ENCODE data around the gene MTMR3. TPM values are rescaled to one million over a fixed set of nuclear protein-coding genes. Genes with fewer than 3 reads are reported as not detected.

Gene MTMR3
- polyA plus RNA-seq, 1 of the 3 experiments (the other 2 are of a cell fraction) = 20.4 TPM

- no peak for TF ChIP-seq CTCF (IDR thresholded peaks at IDR 0.05)
Observed at GRCh38 chr22:30074994-30075393, 192.0 kb downstream of the MTMR3 start (continued).

- WGBS (ENCODE audit: low lambda C conversion rate) = 64% methylated on average over 3 of the region's 3 CpGs
- Histone ChIP-seq H3K36me3 (replicated peaks in 1 of 2; ENCODE audit: control insufficient read depth in 1 of 2, insufficient read depth in 2 of 2, low read length in 1 of 2) (no peaks in the 10 kb centered on the region), H3K27me3 (ENCODE audit: insufficient read depth) (peaks cover 21% of the 10 kb centered on the region; the same call in 1 of the 2 replicates), H3K27ac (ENCODE audit: low read depth in 2 of 2, low read length in 1 of 2) (no peak overlapping the region), H3F3A (replicated peaks; ENCODE audit: insufficient read depth) (no peaks in the 10 kb centered on the region), H3K4me3 (ENCODE audit: low read depth in 2 of 2, low read length in 1 of 2) (no peak overlapping the region), H3K9me2 (no peaks in the 10 kb centered on the region), H3K4me1 (ENCODE audit: control insufficient read depth in 1 of 2, insufficient read depth in 2 of 2, low read depth in 1 of 2, low read length in 1 of 2) (peaks cover 0 to 2% of the 10 kb centered on the region in 2 experiments; a peak in 1 of 4 replicates), H3K79me2 (ENCODE audit: insufficient read depth) (no peaks in the 10 kb centered on the region), H2AFZ (ENCODE audit: low read depth) (no peak overlapping the region), H3K4me2 (no peak overlapping the region), H4K20me1 (ENCODE audit: insufficient read depth) (no peaks in the 10 kb centered on the region), H3K9ac (no peak overlapping the region), H3K9me3 (no peaks in the 10 kb centered on the region)
- ChIA-PET POLR2A (interaction anchor here (0.5 kb wide), 1 partner anchor 439 kb away, joined by 4 read pairs; no protein-coding TSS in a partner anchor), CTCF (interaction anchor here (0.6 to 5.8 kb wide), 7 partner anchors 12 to 452 kb away, joined by 3 to 52 read pairs (median 4); no protein-coding TSS in a partner anchor)
- DNase-seq = peak; percentile 42
- TF ChIP-seq EZH2phosphoT487 (IDR thresholded peaks at IDR 0.05; ENCODE audit: borderline replicate concordance, low read depth) = no peak
- peak; percentile 47; the same call in 1 of the 2 replicates for TF ChIP-seq GATA2 (CRISPR knock-in tag; IDR thresholded peaks at IDR 0.05)
- TF ChIP-seq NRF1 (IDR thresholded peaks at IDR 0.05; ENCODE audit: low read depth, low read length) = no peak
Observed at GRCh38 chr22:30077279-30077880, 194.4 kb downstream of the MTMR3 start.

GRCh38 chr22:30078320-30079311 is 195.6 kb downstream of the MTMR3 start:
- CTCF ChIA-PET = interaction anchor here (1.3 to 5.8 kb wide), 5 partner anchors 10 to 453 kb away, joined by 3 to 52 read pairs (median 4); no protein-coding TSS in a partner anchor
- WGBS (ENCODE audit: low lambda C conversion rate) = 83% methylated on average over 10 of the region's 10 CpGs
- peaks cover 21% of the 10 kb centered on the region; the same call in 1 of the 2 replicates for H3K27me3 ChIP-seq (ENCODE audit: insufficient read depth)

More at GRCh38 chr22:30078320-30079311, 195.6 kb downstream of the MTMR3 start:
- no peaks in the 10 kb centered on the region for H4K20me1 ChIP-seq (ENCODE audit: insufficient read depth)
- H3K79me2 ChIP-seq (ENCODE audit: insufficient read depth) = no peaks in the 10 kb centered on the region
- H3F3A ChIP-seq (replicated peaks; ENCODE audit: insufficient read depth) = no peaks in the 10 kb centered on the region
- no peak overlapping the region for H3K4me3 ChIP-seq (ENCODE audit: low read depth in 2 of 2, low read length in 1 of 2)
- H3K9me3 ChIP-seq = no peaks in the 10 kb centered on the region
- no peak overlapping the region for H2AFZ ChIP-seq (ENCODE audit: low read depth)
- peaks cover 0 to 2% of the 10 kb centered on the region in 2 experiments; a peak in 1 of 4 replicates for H3K4me1 ChIP-seq (ENCODE audit: control insufficient read depth in 1 of 2, insufficient read depth in 2 of 2, low read depth in 1 of 2, low read length in 1 of 2)
- no peak for DNase-seq
- no peak overlapping the region for H3K9ac ChIP-seq
- H3K36me3 ChIP-seq (replicated peaks in 1 of 2; ENCODE audit: control insufficient read depth in 1 of 2, insufficient read depth in 2 of 2, low read length in 1 of 2) = no peaks in the 10 kb centered on the region
- no peak overlapping the region for H3K27ac ChIP-seq (ENCODE audit: low read depth in 2 of 2, low read length in 1 of 2)
- POLR2A ChIA-PET = no interaction called here
- H3K9me2 ChIP-seq = no peaks in the 10 kb centered on the region
- no peak overlapping the region for H3K4me2 ChIP-seq
- TF ChIP-seq MEF2A (IDR thresholded peaks at IDR 0.05; ENCODE audit: borderline replicate concordance, low read depth) = no peak
- TF ChIP-seq EZH2phosphoT487 (IDR thresholded peaks at IDR 0.05; ENCODE audit: borderline replicate concordance, low read depth) = no peak
- TF ChIP-seq JUND (IDR thresholded peaks at IDR 0.05) = no peak
- no peak for TF ChIP-seq POLR2AphosphoS5 (IDR thresholded peaks at IDR 0.05; ENCODE audit: low read depth, low read length)
- no peak for TF ChIP-seq MXI1 (IDR thresholded peaks at IDR 0.05; ENCODE audit: low read depth, low read length)
